CD4-positive, alpha-beta T cell treated with Interleukin-6 for 4 hours (primary cell): ENCODE measurements around the gene TPX2.

Experiments used
- DNase-seq: peaks from one replicate; pipeline ENCODE4 v3.0.0-alpha.2; 2020; ENCODE audit warnings: mixed read lengths

TPX2 gene, protein sequence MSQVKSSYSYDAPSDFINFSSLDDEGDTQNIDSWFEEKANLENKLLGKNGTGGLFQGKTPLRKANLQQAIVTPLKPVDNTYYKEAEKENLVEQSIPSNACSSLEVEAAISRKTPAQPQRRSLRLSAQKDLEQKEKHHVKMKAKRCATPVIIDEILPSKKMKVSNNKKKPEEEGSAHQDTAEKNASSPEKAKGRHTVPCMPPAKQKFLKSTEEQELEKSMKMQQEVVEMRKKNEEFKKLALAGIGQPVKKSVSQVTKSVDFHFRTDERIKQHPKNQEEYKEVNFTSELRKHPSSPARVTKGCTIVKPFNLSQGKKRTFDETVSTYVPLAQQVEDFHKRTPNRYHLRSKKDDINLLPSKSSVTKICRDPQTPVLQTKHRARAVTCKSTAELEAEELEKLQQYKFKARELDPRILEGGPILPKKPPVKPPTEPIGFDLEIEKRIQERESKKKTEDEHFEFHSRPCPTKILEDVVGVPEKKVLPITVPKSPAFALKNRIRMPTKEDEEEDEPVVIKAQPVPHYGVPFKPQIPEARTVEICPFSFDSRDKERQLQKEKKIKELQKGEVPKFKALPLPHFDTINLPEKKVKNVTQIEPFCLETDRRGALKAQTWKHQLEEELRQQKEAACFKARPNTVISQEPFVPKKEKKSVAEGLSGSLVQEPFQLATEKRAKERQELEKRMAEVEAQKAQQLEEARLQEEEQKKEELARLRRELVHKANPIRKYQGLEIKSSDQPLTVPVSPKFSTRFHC

GRCh38 chr20:31738729-31739549 is at the start of gene TPX2:
Gene TPX2, plus strand, starts transcription at chr20:31739290. Its CDS starts 18,187 bp downstream, at chr20:31757477.
- peak; percentile 91 for DNase-seq

DNA sequence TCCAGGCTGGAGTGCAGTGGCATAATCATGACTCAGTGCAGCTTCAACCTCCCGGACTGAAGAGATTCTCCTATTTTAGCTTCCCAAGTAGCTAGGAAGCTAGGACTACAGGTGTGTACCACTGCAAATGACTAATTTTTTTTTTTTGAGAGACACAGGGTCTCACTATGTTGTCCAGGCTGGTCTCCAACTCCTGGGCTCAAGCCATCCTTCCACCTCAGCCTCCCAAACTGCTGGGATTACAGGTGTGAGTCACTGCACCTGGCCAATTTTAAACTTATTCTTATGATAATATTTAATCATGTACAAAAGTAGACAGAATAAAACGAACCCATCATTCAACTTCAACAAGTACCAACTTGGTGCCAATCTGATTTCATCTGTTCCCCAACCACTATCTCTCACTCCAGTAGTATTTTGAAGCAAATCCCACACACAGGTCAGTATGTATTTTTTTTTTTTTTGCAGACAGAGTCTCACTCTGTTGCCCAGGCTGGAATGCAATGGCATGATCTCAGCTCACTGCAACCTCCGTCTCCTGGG is 48.9 kb upstream of the TPX2 start:
- no peak for DNase-seq

DNA sequence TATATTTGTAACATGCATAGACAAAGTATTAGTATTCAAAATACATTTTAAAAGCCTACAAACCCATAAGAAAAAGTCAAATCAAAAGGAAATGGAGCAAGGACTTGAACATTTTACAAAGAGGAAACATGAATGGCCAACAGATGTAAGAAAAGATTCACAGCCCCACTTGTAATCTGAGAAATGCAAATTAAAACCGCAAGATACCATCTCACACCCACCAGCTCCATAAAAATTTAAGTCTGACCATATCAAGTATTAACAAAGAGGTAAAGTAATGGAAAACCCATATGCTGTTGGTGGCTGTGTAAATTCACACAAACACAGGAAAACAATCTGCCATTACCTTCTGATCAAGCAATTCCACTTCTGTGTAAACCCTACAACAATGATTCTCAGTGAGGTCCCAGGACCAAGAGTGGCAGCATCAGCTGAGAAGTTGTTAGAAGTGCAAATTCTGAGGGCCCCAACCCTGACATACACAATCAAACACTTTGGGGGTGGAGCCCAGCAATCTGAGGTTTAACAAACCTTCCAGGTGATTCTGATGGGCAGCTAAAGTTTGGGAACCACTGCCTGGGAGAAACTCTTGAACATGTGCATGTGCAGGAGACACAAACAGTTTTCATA is 47.3 kb upstream of the TPX2 start:
- DNase-seq, result no peak

- DNase-seq, result no peak
These were observed 45.7 kb upstream of the TPX2 start for GRCh38 chr20:31693402-31693801.

GRCh38 chr20:31693987-31694661 is 45.0 kb upstream of the TPX2 start:
- no peak for DNase-seq

GRCh38 chr20:31694842-31695593 is 44.1 kb upstream of the TPX2 start:
- no peak for DNase-seq

- no peak for DNase-seq
These were observed 43.0 kb upstream of the TPX2 start for GRCh38 chr20:31695849-31696804.

DNA sequence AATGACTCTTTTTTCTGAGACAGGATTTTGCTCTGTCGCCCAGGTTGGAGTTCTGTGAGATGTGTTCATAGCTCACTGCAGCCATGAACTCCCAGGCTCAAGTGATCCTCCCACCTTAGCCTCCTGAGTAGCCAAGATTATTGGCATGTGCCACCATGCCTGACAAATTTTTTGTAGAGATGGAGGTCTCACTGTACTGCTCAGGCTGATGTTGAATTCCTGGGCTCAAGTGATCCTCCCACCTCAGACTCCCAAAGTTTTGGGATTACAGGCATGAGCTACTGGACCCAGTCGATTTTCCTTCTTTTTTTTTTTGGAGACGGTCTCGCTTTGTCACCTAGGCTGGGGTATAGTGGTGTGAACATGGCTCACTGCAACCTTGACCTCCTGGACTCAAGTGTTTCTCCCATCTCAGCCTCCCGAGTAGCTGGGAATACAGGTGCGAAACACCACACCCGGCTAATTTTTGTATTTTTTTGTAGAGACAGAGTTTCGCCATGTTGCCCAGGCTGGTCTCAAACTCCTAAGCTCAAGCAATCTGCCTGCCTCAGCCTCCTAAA is 40.8 kb upstream of the TPX2 start:
- no peak for DNase-seq

- DNase-seq, result no peak
These were observed 40.0 kb upstream of the TPX2 start for GRCh38 chr20:31698803-31699718.

GRCh38 chr20:31699801-31700728 is 39.0 kb upstream of the TPX2 start:
- no peak for DNase-seq

DNA sequence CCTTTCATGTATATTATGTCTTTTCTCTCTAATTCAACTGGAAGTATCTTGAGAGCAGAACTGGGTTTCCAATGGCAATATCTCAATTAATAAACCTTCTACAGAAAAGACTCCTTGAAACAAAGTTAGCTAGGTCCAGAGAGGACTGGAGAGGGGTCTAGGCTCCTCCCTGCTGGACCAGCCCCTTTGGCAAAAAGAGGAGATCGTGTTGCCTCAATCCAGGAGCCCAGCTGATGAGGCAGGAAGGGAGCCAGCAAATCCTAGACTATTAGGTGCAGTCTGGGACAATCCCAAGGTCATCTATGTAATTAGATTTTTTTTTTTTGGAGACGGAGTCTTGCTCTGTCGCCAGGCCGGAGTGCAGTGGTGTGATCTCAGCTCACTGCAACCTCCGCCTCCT is 38.3 kb upstream of the TPX2 start:
- no peak for DNase-seq

GRCh38 chr20:31701591-31701990 is 37.5 kb upstream of the TPX2 start:
- no peak for DNase-seq

DNA sequence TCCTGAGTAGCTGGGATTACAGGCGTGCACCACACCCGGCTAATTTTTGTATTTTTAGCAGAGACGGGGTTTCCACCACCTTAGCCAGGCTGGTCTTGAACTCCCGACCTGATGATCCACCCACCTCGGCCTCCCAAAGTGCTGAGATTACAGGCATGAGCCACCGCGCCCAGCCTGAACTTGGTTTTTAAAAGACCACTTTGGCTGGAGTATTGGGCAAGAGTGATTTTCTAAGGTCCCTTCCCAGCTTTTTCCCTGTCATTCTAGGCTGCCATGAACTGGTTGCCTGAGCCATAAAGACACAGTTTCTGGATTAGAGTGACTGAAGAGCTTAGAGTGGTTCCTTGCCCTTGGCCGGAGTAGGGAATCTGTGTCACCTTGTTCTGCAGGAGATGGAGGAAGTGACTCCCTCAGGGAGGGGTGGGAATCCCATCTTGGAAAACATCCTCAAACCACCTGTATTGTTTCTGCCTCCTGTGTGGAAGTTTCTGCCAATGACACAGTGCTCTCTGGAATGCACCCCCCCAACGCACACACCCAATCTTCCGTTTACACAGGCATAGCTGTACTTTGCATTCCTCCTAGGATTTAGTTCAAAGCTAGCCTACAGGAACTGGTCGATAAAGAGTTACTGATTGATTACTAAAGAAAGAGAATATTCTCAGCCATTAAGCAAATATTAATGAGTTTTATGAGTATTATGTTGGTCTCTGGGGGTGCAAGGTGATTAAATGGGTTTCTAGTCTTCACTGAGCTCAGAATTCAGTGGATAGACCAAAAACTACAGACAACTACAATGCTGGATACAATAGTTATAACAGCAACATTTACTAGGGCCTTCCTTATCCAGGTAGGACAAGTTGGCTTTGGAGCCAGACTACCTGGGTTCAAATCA is 34.6 kb upstream of the TPX2 start:
- DNase-seq, result no peak

GRCh38 chr20:31705191-31705590 is 33.9 kb upstream of the TPX2 start:
- no peak for DNase-seq

DNA sequence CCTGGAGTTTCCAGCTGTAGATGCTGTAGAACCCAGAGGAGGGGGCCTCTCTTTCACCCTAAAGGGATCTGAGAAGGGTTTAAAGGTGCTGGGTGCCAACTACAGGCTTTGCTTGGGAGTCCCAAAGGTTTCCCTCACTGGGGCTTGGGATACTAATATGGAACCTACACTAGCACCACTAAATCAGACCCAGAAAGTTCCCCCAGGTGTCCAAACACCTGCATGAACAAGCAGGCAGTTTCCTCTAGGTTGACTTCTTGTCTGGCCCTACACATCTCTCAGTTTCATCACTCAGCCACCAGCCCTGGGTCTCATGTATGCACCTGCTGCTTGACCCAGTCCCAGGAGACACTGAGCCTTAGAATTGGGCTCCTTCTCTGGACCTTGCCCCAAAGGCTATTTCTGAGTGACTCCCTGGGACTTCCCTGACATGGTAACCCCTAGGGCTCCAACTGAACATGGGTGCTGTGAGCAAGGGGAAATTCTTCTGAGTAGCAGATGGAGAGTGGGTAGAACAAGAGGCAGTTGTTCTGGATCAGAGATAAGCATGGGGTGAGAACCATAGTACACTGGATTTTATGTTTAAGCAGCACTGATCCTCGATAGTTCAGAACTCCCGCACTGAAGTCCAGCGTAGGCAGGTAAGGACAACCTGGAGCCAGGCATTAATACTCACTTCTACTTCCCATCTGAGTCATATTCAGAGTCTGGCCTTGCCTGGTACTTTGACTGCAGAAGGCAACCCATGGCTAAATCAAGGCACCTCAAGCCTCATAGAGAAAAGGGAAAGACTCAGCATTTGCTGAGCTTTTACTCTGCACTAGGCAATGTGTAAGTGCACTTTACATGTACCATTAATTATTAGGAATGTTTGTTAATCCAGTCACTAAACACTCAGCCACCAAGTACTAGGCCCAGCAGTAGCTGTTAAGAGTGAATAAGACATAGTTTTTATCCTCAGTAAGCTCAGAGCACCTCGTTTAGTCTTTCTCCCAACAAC is 33.2 kb upstream of the TPX2 start:
- no peak for DNase-seq
